NCI-H446 (cell line): Measurements from ENCODE around the gene SOCS3.
"Not testable (repeated sequence)": the region's sequence is repeated elsewhere in the genome, so short reads cannot be mapped to it uniquely, and the experiment has no call there.

ENCODE experiments used
- DNase-seq, 2 experiments: peaks; one replicate each; lab custom pipeline; 2025; lab: John Stamatoyannopoulos, UW

SOCS3 gene

GRCh38 chr17:78329263-78330059 is 30.4 kb downstream of the SOCS3 start:
- DNase-seq, result no peak

GRCh38 chr17:78327880-78328279 is 32.0 kb downstream of the SOCS3 start:
- no peak for DNase-seq

- DNase-seq, result no peak
Measured at GRCh38 chr17:78325076-78325687, 34.7 kb downstream of the SOCS3 start.

GRCh38 chr17:78324391-78325075 is 35.3 kb downstream of the SOCS3 start:
- peak; percentile 42 to 51 for DNase-seq

- no peak for DNase-seq
Measured at GRCh38 chr17:78323826-78324390, 36.0 kb downstream of the SOCS3 start.

GRCh38 chr17:78322858-78323455 is 36.9 kb downstream of the SOCS3 start:
- DNase-seq, result no peak

- no peak for DNase-seq
Measured at GRCh38 chr17:78322327-78322857, 37.5 kb downstream of the SOCS3 start.

- DNase-seq, result no peak
Measured at GRCh38 chr17:78318843-78319242, 41.0 kb downstream of the SOCS3 start.

GRCh38 chr17:78318407-78318806 is 41.5 kb downstream of the SOCS3 start:
- no peak for DNase-seq

GRCh38 chr17:78317794-78318400 is 42.0 kb downstream of the SOCS3 start:
- DNase-seq, result no peak

GRCh38 chr17:78316867-78317789 is 42.7 kb downstream of the SOCS3 start:
- DNase-seq, result no peak

GRCh38 chr17:78316115-78316866 is 43.6 kb downstream of the SOCS3 start:
- DNase-seq, result no peak

GRCh38 chr17:78315355-78316114 is 44.3 kb downstream of the SOCS3 start:
- DNase-seq, result no peak

GRCh38 chr17:78314683-78315354 is 45.1 kb downstream of the SOCS3 start:
- DNase-seq, result no peak

GRCh38 chr17:78313735-78314648 is 45.9 kb downstream of the SOCS3 start:
- peak in 1 of 2 experiments; percentile 41 for DNase-seq

- DNase-seq, result not testable (repeated sequence)
Measured at GRCh38 chr17:78309659-78310255, 50.1 kb downstream of the SOCS3 start.
